ENCODE measurements around the gene ARHGDIB. TPM values are rescaled to one million over a fixed set of nuclear protein-coding genes. Genes with fewer than 3 reads are reported as not detected.
A peak's percentile ranks its signal among the peaks of the same experiment; 100 is the strongest.

ARHGDIB gene
- total and polyA plus RNA-seq, 2 experiments from 2014 or later: 0.89 TPM; not detected in 1

DNA sequence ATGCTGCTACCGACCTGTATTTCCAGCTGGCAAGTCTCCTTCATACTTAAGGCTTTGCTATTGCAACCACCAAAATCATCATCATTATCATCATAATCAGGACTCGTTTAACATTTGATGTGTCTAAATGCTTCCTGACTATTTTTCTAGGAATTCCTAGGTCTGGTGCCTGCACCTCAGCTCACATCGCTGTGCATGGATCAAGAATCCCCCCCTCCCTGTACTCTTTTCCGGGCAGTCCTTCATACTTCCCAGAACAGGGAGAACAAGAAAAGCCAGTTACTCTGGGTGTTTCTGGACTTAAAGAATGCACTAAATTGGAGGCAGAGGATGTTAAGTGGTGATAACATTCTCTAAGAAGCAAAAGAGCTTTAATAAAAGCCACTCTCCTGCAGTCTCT is 32.5 kb downstream of the ARHGDIB start:
- no peaks in the 10 kb centered on the region for H3K27me3 ChIP-seq (ENCODE audit: insufficient read depth)
- no peak overlapping the region for H3K27ac ChIP-seq (ENCODE audit: low read depth)
- TF ChIP-seq STAT1 (IDR thresholded peaks at IDR 0.05; ENCODE audit: unreplicated experiment): no peak
- no peak for TF ChIP-seq JUNB (IDR thresholded peaks at IDR 0.05; ENCODE audit: unreplicated experiment)
- no peak for TF ChIP-seq ZNF114 (CRISPR knock-in tag; IDR thresholded peaks at IDR 0.05)
- TF ChIP-seq NANOG (IDR thresholded peaks at IDR 0.05; ENCODE audit: borderline replicate concordance): no peak
- TF ChIP-seq CTCF (conservative IDR thresholded peaks at IDR 0.05; ENCODE audit: low read depth in 2 of 2): no peak
- no peak for TF ChIP-seq CREB1 (CRISPR knock-in tag; IDR thresholded peaks at IDR 0.05; ENCODE audit: low read depth)
- TF ChIP-seq EZH2 (IDR thresholded peaks at IDR 0.05; ENCODE audit: low read depth, unreplicated experiment): no peak
- no peak for TF ChIP-seq POLR2AphosphoS5 (IDR thresholded peaks at IDR 0.05; ENCODE audit: low read depth)
- TF ChIP-seq EZH2phosphoT487 (IDR thresholded peaks at IDR 0.05; ENCODE audit: unreplicated experiment): no peak
- no peak for TF ChIP-seq ZNF331 (CRISPR knock-in tag; IDR thresholded peaks at IDR 0.05; ENCODE audit: low read depth)
- TF ChIP-seq, protein P1, sequence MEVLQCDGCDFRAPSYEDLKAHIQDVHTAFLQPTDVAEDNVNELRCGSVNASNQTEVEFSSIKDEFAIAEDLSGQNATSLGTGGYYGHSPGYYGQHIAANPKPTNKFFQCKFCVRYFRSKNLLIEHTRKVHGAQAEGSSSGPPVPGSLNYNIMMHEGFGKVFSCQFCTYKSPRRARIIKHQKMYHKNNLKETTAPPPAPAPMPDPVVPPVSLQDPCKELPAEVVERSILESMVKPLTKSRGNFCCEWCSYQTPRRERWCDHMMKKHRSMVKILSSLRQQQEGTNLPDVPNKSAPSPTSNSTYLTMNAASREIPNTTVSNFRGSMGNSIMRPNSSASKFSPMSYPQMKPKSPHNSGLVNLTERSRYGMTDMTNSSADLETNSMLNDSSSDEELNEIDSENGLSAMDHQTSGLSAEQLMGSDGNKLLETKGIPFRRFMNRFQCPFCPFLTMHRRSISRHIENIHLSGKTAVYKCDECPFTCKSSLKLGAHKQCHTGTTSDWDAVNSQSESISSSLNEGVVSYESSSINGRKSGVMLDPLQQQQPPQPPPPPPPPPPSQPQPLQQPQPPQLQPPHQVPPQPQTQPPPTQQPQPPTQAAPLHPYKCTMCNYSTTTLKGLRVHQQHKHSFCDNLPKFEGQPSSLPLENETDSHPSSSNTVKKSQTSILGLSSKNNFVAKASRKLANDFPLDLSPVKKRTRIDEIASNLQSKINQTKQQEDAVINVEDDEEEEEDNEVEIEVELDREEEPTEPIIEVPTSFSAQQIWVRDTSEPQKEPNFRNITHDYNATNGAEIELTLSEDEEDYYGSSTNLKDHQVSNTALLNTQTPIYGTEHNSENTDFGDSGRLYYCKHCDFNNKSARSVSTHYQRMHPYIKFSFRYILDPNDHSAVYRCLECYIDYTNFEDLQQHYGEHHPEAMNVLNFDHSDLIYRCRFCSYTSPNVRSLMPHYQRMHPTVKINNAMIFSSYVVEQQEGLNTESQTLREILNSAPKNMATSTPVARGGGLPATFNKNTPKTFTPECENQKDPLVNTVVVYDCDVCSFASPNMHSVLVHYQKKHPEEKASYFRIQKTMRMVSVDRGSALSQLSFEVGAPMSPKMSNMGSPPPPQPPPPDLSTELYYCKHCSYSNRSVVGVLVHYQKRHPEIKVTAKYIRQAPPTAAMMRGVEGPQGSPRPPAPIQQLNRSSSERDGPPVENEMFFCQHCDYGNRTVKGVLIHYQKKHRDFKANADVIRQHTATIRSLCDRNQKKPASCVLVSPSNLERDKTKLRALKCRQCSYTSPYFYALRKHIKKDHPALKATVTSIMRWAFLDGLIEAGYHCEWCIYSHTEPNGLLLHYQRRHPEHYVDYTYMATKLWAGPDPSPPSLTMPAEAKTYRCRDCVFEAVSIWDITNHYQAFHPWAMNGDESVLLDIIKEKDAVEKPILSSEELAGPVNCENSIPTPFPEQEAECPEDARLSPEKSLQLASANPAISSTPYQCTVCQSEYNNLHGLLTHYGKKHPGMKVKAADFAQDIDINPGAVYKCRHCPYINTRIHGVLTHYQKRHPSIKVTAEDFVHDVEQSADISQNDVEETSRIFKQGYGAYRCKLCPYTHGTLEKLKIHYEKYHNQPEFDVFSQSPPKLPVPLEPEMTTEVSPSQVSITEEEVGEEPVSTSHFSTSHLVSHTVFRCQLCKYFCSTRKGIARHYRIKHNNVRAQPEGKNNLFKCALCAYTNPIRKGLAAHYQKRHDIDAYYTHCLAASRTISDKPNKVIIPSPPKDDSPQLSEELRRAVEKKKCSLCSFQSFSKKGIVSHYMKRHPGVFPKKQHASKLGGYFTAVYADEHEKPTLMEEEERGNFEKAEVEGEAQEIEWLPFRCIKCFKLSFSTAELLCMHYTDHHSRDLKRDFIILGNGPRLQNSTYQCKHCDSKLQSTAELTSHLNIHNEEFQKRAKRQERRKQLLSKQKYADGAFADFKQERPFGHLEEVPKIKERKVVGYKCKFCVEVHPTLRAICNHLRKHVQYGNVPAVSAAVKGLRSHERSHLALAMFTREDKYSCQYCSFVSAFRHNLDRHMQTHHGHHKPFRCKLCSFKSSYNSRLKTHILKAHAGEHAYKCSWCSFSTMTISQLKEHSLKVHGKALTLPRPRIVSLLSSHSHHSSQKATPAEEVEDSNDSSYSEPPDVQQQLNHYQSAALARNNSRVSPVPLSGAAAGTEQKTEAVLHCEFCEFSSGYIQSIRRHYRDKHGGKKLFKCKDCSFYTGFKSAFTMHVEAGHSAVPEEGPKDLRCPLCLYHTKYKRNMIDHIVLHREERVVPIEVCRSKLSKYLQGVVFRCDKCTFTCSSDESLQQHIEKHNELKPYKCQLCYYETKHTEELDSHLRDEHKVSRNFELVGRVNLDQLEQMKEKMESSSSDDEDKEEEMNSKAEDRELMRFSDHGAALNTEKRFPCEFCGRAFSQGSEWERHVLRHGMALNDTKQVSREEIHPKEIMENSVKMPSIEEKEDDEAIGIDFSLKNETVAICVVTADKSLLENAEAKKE (CRISPR knock-in tag; IDR thresholded peaks at IDR 0.05): no peak
- no peak for TF ChIP-seq REST (IDR thresholded peaks at IDR 0.05; ENCODE audit: unreplicated experiment)
- TF ChIP-seq ETS1 (IDR thresholded peaks at IDR 0.05): no peak
- H3K9me2 ChIP-seq (ENCODE audit: insufficient read depth): no peaks in the 10 kb centered on the region
- DNase-seq (ENCODE audit: low spot score) (peak; percentile 71), ATAC-seq (peak; percentile 74)
- no peak overlapping the region for H2AFZ ChIP-seq
- no peaks in the 10 kb centered on the region for H3K79me2 ChIP-seq (replicated peaks; ENCODE audit: insufficient read depth)
- H3K4me3 ChIP-seq: no peak overlapping the region
- H3F3A ChIP-seq (replicated peaks; ENCODE audit: low read depth): no peaks in the 10 kb centered on the region
- peak overlapping the region; percentile 82 for H3K27ac Mint-ChIP-seq
- peak overlapping the region; percentile 28; the same call in 1 of the 2 replicates for H3K4me2 ChIP-seq
- H3K9me3 Mint-ChIP-seq: no peaks in the 10 kb centered on the region
- peaks cover 18% of the 10 kb centered on the region; the same call in 2 of the 3 replicates for H3K4me1 Mint-ChIP-seq
- peak overlapping the region; percentile 25; the same call in 2 of the 3 replicates for H3K4me3 Mint-ChIP-seq
- H4K20me1 ChIP-seq (replicated peaks; ENCODE audit: insufficient read depth): no peaks in the 10 kb centered on the region
- no peaks in the 10 kb centered on the region for H3K36me3 ChIP-seq (ENCODE audit: insufficient read depth)
- H3K4me1 ChIP-seq (ENCODE audit: insufficient read depth): peaks cover 9% of the 10 kb centered on the region; the same call in 1 of the 2 replicates
- no peaks in the 10 kb centered on the region for H3K36me3 Mint-ChIP-seq (ENCODE audit: low read depth)
- H3K27me3 Mint-ChIP-seq (ENCODE audit: insufficient read depth, low read depth, poor library complexity): peaks cover 3% of the 10 kb centered on the region
